Measurements from ENCODE around the gene TST.

TST gene

DNA sequence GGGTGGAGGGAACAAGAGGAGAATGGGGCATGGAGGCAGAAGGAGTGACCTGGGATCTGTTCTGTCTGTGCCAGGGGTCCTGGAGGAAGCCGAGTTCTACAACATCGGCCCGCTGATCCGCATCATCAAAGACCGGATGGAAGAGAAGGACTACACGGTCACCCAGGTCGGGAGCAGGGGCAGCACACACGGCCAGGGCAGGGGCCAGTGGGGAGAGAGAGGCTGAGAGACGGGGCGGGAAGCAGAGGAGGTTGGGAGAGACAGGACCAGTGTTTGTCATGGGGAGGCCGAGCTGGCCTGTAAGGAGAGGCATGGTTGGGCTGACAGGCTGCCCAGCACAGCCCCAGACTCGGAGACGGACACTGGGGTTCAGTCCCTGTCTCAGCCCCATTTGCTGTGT lies 37.0 kb upstream of the TST start:
- TF ChIP-seq, protein P1, sequence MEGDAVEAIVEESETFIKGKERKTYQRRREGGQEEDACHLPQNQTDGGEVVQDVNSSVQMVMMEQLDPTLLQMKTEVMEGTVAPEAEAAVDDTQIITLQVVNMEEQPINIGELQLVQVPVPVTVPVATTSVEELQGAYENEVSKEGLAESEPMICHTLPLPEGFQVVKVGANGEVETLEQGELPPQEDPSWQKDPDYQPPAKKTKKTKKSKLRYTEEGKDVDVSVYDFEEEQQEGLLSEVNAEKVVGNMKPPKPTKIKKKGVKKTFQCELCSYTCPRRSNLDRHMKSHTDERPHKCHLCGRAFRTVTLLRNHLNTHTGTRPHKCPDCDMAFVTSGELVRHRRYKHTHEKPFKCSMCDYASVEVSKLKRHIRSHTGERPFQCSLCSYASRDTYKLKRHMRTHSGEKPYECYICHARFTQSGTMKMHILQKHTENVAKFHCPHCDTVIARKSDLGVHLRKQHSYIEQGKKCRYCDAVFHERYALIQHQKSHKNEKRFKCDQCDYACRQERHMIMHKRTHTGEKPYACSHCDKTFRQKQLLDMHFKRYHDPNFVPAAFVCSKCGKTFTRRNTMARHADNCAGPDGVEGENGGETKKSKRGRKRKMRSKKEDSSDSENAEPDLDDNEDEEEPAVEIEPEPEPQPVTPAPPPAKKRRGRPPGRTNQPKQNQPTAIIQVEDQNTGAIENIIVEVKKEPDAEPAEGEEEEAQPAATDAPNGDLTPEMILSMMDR (IDR thresholded peaks at IDR 0.05): no peak
- Histone ChIP-seq H3K36me3 (peaks cover 15 to 77% (median 64%) of the 10 kb centered on the region in 3 donors), H3K4me3 (no peak overlapping the region), H3K27ac (no peak overlapping the region), H3K4me1 (peaks cover 0 to 17% (median 11%) of the 10 kb centered on the region in 4 donors), H3K27me3 (no peaks in the 10 kb centered on the region), H3K9me3 (no peaks in the 10 kb centered on the region)
- DNase-seq: no peak
- intact Hi-C loops (cut with DNase I; ENCODE audit: low total_unique reads): no loop called here

DNA sequence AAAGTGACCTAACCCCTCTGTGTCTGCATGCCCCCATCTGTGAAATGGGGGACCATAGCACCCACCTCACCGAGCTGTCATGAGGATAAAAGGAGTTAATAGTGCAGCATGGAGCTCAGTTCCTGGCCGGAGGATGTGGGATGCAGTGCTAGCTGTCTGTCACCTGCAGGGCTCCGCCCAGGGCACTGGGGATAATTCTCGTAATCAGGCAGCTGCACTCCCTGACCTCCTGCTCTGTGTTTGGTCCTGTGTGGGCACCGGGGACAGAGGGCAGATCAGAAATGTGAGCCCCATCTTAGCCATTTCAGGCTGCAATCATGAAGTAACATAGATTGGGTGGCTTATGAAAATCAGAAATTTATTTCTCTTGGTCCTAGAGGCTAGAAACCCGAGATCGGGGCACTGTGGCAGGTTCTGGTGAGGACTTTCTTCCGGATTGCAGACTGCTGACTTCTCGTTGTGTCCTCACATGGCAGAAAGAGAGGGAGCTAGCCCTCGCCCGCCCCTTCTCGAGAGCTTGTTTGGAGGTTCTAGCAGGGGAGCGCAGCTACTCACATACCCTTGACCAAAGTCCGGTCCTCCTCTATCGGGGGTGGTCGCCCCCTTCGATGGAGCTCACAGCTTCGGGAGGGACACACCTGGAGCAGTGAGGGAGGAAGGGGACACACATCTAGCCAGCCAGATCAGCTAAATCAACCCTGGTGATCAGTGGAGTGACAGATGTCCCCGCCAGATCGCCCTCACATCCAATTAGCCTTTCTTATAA lies 35.5 kb upstream of the TST start:
- Histone ChIP-seq H3K27ac (no peak overlapping the region), H3K4me3 (no peak overlapping the region), H3K36me3 (peaks cover 9 to 63% (median 49%) of the 10 kb centered on the region in 3 donors), H3K9me3 (no peaks in the 10 kb centered on the region), H3K4me1 (peaks cover 0 to 23% (median 13%) of the 10 kb centered on the region in 4 donors), H3K27me3 (no peaks in the 10 kb centered on the region)
- intact Hi-C loops (cut with DNase I; ENCODE audit: low total_unique reads): no loop called here
- no peak for DNase-seq
- TF ChIP-seq, protein P1 (IDR thresholded peaks at IDR 0.05): no peak

DNA sequence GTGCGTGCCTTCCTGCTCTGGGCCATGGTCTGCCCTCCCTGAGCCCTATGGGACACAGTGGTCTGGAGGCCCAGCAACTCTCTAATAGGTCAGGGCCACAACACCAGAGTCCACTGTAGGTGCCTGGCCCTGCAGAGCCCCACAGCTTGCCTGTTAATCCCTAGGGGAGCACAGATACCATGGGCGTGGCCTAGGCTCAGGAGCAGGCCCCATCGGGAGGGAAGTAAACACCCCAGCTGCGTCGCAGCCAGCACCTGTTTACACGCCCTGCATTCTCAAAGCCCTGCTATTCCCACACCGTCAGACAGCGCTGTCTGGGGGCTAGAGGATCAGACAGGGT lies 34.8 kb upstream of the TST start:
- Histone ChIP-seq H3K27me3 (no peaks in the 10 kb centered on the region), H3K4me1 (peaks cover 0 to 23% (median 13%) of the 10 kb centered on the region in 4 donors), H3K36me3 (peaks cover 9 to 55% (median 42%) of the 10 kb centered on the region in 3 donors), H3K4me3 (no peak overlapping the region), H3K9me3 (no peaks in the 10 kb centered on the region), H3K27ac (no peak overlapping the region)
- TF ChIP-seq, protein P1 (IDR thresholded peaks at IDR 0.05): no peak
- DNase-seq: no peak
- intact Hi-C loops (cut with DNase I; ENCODE audit: low total_unique reads): no loop called here

DNA sequence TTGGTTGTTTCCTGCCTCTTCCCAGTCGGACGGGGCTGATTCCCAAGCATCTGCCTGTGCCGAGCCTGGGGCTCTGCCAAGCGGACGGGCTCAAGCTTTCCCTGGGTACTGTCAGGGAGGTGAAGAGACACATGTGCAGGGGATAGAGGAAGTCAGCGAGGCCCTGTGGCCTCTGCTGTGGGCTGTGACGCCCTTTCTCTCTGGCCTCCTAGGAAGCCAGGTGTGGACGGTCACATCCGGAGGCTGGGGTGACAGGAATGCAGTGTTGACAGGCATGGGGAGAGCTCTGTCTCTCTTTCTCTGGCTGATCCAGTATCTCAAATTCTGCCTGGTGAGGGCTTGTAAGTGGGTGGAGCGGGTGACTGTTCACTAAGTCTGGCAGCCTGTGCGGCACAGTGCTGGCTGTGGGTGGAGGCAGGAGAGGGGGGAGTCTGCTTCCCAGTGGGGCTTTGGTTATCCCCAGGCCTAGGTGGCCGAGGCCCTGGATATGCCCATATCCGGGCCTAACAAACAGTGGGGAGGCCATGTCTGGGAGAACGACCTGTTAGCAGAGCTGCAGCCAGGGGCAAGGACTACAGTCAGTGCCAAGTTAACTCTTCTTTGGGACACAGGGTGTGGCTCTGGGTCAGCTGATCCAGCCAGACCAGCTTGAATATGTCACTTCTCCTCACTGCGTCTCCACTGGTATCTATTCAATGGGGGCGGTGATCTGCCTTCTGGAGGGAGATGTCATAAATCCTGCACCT lies 34.2 kb upstream of the TST start:
- Histone ChIP-seq H3K4me3 (no peak overlapping the region), H3K27ac (no peak overlapping the region), H3K27me3 (no peaks in the 10 kb centered on the region), H3K9me3 (no peaks in the 10 kb centered on the region), H3K36me3 (peaks cover 9 to 50% (median 38%) of the 10 kb centered on the region in 3 donors), H3K4me1 (peaks cover 0 to 23% (median 13%) of the 10 kb centered on the region in 4 donors)
- intact Hi-C loops (cut with DNase I; ENCODE audit: low total_unique reads): no loop called here
- no peak for DNase-seq
- TF ChIP-seq, protein P1 (IDR thresholded peaks at IDR 0.05): no peak

DNA sequence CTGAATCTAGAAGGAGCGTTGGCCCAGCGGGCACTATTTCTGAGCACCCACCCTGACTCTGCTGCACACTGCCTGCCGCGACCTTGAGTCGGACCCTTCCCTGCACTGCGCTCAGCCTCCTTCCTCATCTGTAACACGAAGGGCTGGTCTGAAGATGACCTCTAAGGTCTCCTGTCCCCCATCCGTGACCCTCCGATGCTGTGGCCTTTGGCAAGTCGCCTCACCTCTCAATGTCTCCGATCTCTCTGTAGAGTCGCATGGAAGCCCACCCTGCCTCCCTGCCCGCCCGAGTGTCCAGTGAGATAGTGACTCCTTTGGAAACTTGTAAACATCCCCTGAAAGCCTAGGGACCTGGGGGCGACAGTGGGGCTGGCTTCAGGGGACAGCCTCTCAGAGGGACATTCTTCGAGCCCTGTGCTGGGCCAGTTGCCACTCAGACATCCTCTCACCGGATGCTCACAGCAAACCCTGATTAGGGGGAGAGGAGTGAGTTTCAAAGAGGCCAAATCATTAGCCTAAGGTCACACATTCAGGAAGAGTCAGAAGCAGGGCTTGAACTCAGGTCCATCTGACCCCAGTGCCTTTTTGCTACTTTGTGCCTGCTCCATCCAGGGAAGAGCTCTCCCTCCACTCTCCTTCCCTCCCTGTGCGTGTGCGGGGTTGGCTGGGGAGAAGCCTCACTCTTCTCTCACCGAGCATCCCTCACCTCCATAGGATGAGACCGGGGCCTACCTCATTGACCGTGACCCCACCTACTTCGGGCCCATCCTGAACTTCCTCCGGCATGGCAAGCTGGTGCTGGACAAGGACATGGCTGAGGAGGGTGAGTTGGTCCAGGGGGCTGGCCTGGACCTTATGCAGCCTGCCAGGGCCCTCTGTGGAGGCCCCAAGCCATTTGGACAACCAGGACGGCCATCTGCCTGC lies 33.4 kb upstream of the TST start:
- TF ChIP-seq, protein P1 (IDR thresholded peaks at IDR 0.05): no peak
- Histone ChIP-seq H3K4me1 (peaks cover 0 to 23% (median 13%) of the 10 kb centered on the region in 4 donors), H3K27ac (peak overlapping the region in 1 of 2 donors; percentile 24), H3K27me3 (no peaks in the 10 kb centered on the region), H3K9me3 (no peaks in the 10 kb centered on the region), H3K4me3 (peak overlapping the region; percentile 65 to 93), H3K36me3 (peaks cover 7 to 42% (median 29%) of the 10 kb centered on the region in 3 donors)
- intact Hi-C loops (cut with DNase I; ENCODE audit: low total_unique reads): no loop called here
- no peak for DNase-seq
